ENCODE data around the gene CHMP2A. TPM values are rescaled to one million over a fixed set of nuclear protein-coding genes. Genes with fewer than 3 reads are reported as not detected.

The CHMP2A gene
- total and polyA plus RNA-seq, 4 donors: 87.7 to 309 (median 192) TPM

DNA sequence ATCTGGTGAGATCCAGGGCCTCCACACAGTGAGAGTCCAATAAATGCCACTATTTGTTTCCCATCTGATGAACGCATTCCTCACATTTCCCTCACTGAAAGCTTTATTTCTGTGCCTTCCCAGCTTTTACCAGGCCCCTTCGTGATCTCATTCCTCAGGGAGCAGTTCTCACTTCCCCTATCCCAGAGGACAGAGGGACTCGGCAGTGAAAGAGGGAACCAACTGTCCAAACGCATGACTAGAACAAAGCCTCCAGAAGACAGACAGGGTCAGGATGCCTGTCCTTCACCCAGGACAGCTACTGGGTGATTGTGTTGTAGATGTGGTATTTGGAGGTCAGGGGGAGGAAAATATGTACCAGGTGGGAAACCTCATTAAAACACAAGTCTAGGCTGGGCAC is 33.3 kb downstream of the CHMP2A start:
- H3K4me1 ChIP-seq (ENCODE audit: control insufficient read depth in 5 of 5, insufficient read depth in 5 of 5, low read length in 5 of 5): peaks cover 0 to 18% (median 4%) of the 10 kb centered on the region in 5 donors
- no peak overlapping the region for H3K4me3 ChIP-seq
- no peak for DNase-seq
- ATAC-seq (ENCODE audit: insufficient read depth, low FRiP score): no peak
- no peak overlapping the region for H3K27ac ChIP-seq (ENCODE audit: low read depth in 1 of 2, low read length in 1 of 2)
- no peaks in the 10 kb centered on the region for H3K27me3 ChIP-seq (ENCODE audit: control insufficient read depth in 3 of 3, insufficient read depth in 3 of 3, low read length in 2 of 3)
- no peak overlapping the region for H3K9ac ChIP-seq (ENCODE audit: insufficient read depth in 1 of 2, low read length in 2 of 2)
- H3K9me3 ChIP-seq (ENCODE audit: control insufficient read depth in 4 of 4, insufficient read depth in 3 of 4, low read length in 3 of 4): no peaks in the 10 kb centered on the region
- H3K36me3 ChIP-seq (ENCODE audit: control insufficient read depth in 4 of 4, insufficient read depth in 4 of 4, low read length in 4 of 4): peaks cover 0 to 4% (median 2%) of the 10 kb centered on the region in 4 donors
- 54 to 67% methylated on average over 4 of the region's 4 CpGs for WGBS, 2 donors
- TF ChIP-seq, protein P1, sequence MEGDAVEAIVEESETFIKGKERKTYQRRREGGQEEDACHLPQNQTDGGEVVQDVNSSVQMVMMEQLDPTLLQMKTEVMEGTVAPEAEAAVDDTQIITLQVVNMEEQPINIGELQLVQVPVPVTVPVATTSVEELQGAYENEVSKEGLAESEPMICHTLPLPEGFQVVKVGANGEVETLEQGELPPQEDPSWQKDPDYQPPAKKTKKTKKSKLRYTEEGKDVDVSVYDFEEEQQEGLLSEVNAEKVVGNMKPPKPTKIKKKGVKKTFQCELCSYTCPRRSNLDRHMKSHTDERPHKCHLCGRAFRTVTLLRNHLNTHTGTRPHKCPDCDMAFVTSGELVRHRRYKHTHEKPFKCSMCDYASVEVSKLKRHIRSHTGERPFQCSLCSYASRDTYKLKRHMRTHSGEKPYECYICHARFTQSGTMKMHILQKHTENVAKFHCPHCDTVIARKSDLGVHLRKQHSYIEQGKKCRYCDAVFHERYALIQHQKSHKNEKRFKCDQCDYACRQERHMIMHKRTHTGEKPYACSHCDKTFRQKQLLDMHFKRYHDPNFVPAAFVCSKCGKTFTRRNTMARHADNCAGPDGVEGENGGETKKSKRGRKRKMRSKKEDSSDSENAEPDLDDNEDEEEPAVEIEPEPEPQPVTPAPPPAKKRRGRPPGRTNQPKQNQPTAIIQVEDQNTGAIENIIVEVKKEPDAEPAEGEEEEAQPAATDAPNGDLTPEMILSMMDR (IDR thresholded peaks at IDR 0.05; ENCODE audit: control extremely low read depth, extremely low read depth): no peak

DNA sequence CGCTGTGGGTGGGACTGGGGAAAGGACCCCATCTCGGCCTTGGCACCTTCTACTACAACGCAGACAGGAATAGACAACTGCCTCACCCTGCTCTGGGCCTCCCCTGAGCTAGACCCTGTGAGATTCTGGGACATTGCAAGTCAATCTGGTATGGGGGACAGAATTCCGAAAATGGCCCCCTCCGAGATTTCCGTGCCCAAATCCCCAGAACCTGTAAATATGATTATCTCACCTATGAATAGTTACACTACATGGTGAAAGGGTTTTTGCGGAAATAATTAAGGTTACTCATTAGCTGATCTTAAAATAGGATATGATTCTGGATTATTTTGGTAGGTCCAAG is 34.7 kb downstream of the CHMP2A start:
- WGBS, 2 donors: 11 to 12% methylated on average over 7 of the region's 7 CpGs
- H3K27me3 ChIP-seq (ENCODE audit: control insufficient read depth in 3 of 3, insufficient read depth in 3 of 3, low read length in 2 of 3): no peaks in the 10 kb centered on the region
- ATAC-seq (ENCODE audit: insufficient read depth, low FRiP score) (no peak), DNase-seq (no peak)
- H3K9ac ChIP-seq (ENCODE audit: insufficient read depth in 1 of 2, low read length in 2 of 2): peak overlapping the region; percentile 67 to 89
- H3K4me3 ChIP-seq: peak overlapping the region; percentile 53
- H3K36me3 ChIP-seq (ENCODE audit: control insufficient read depth in 4 of 4, insufficient read depth in 4 of 4, low read length in 4 of 4): peaks cover 0 to 16% (median 8%) of the 10 kb centered on the region in 4 donors
- peaks cover 0 to 18% (median 4%) of the 10 kb centered on the region in 5 donors for H3K4me1 ChIP-seq (ENCODE audit: control insufficient read depth in 5 of 5, insufficient read depth in 5 of 5, low read length in 5 of 5)
- no peaks in the 10 kb centered on the region for H3K9me3 ChIP-seq (ENCODE audit: control insufficient read depth in 4 of 4, insufficient read depth in 3 of 4, low read length in 3 of 4)
- H3K27ac ChIP-seq (ENCODE audit: low read depth in 1 of 2, low read length in 1 of 2): peak overlapping the region; percentile 91 to 94
- TF ChIP-seq, protein P1 (IDR thresholded peaks at IDR 0.05; ENCODE audit: control extremely low read depth, extremely low read depth): no peak

DNA sequence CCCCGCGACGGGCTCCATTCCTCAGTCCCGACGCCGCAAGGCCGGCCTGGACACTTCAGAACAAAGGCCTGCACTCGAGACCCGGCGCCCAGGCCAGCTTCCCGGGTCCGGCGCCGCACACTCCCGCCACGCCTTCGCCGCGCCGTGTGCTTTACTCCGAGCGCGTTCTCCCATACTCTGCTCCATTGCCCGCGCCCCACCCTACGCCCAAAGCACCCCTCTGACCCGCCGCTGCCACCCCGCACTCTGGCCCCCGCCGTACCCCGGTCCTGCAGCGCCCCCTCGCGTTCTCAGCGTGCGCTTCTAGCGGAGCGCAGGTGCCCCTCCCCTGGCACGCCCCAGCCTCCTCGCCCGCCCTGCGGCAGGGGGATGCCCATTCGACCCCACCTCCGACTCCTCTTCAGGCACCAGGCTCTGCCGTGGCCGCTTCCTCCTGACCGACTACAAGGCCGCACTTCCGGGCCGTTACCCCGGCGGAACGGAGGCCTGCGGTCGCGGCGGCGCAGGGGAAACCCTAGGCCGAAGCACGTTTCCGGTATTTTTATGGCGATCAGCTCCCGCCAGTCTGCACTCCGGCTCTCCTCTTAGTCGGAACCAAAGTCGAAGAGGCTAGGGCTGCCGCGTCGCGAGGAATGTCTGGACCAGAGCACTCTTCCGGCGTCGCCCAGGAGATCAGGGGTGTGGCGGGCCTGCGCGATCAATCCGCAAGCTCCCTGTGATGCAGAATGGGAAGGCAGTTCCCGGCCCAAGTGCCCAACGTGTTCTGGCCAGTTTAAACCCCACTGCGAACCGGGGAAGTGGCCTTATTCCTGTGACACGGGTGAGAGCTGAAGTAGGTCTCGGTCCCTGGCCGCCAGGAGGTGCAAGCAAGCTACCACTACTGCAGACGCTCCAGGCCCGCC is 35.3 kb downstream of the CHMP2A start, which contains the start of gene ZBTB45:
Gene ZBTB45, minus strand, starts transcription at position 456 of the 902 bp plus-strand sequence. CDS start 2,137 bp downstream, outside the sequence.
- H3K36me3 ChIP-seq (ENCODE audit: control insufficient read depth in 4 of 4, insufficient read depth in 4 of 4, low read length in 4 of 4): peaks cover 0 to 16% (median 8%) of the 10 kb centered on the region in 4 donors
- H3K27ac ChIP-seq (ENCODE audit: low read depth in 1 of 2, low read length in 1 of 2): peak within 1 kb of the TSS; percentile 91 to 94

More for the DNA sequence above, 35.3 kb downstream of the CHMP2A start, which contains the start of gene ZBTB45:
- H3K9me3 ChIP-seq (ENCODE audit: control insufficient read depth in 4 of 4, insufficient read depth in 3 of 4, low read length in 3 of 4): no peaks in the 10 kb centered on the region
- TF ChIP-seq, protein P1 (IDR thresholded peaks at IDR 0.05; ENCODE audit: control extremely low read depth, extremely low read depth): peak; percentile 54
- peak within 1 kb of the TSS; percentile 65 for H3K4me3 ChIP-seq
- WGBS, 2 donors: 0 to 1% methylated on average over 87 of the region's 87 CpGs
- DNase-seq (peak; percentile 95 to 98 (median 97)), ATAC-seq (ENCODE audit: insufficient read depth, low FRiP score) (peak; percentile 89)
- no peaks in the 10 kb centered on the region for H3K27me3 ChIP-seq (ENCODE audit: control insufficient read depth in 3 of 3, insufficient read depth in 3 of 3, low read length in 2 of 3)
- peaks cover 0 to 18% (median 6%) of the 10 kb centered on the region in 5 donors for H3K4me1 ChIP-seq (ENCODE audit: control insufficient read depth in 5 of 5, insufficient read depth in 5 of 5, low read length in 5 of 5)
- peak within 1 kb of the TSS; percentile 87 to 89 for H3K9ac ChIP-seq (ENCODE audit: insufficient read depth in 1 of 2, low read length in 2 of 2)
